GM12878 (cell line): ENCODE data around the gene UTP20. TPM values are rescaled to one million over a fixed set of nuclear protein-coding genes. Genes with fewer than 3 reads are reported as not detected.

Experiments used
- ATAC-seq: fragments of 200-7000 bp; cut with Tn5 transposase; 3 replicates; pipeline ENCODE4 v1.9.1; 2020; ENCODE audit warnings: mild to moderate bottlenecking, moderate library complexity
- BruUV-seq: library from RNA; stranded (reverse); fragments of 400-500 nt; replicated peaks from 2 replicates; lab custom pipeline; 2021; lab: Mats Ljungman, UMichigan
- CTCF ChIA-PET: fragments of 300-600 bp; sonication (Branson Sonifier 250); formaldehyde crosslinking; extraction: SDS; loops from one replicate; lab custom pipeline; 2021; ENCODE audit warnings: inconsistent platforms; lab: Yijun Ruan, JAX
- POLR2A ChIA-PET: fragments of 350-600 bp; formaldehyde crosslinking; extraction: SDS; loops from one replicate; lab custom pipeline; 2021; ENCODE audit warnings: inconsistent platforms; lab: Charles Lee
- RAD21 ChIA-PET: fragments of 300-600 bp; sonication (Branson Sonifier 250); formaldehyde crosslinking; loops from one replicate; lab custom pipeline; 2023; ENCODE audit warnings: antibody characterized with exemption; ENCODE audit not compliant: unreplicated experiment; lab: Charles Lee
- SMC1A ChIA-PET: fragments of 300-600 bp; sonication (Branson Sonifier 250); formaldehyde crosslinking; loops from one replicate; lab custom pipeline; 2023; ENCODE audit not compliant: unreplicated experiment, uncharacterized antibody; lab: Charles Lee
- DNase-seq: peaks from one replicate; pipeline ENCODE4 v3.0.0-alpha.2; 2011; ENCODE audit warnings: low read depth, low spot score
- FAIRE-seq: peaks from 3 replicates; lab custom pipeline; 2011; peaks lifted over from hg19 to GRCh38; lab: Jason Lieb, UNC
- H2AFZ ChIP-seq: 2 replicates; pipeline ENCODE4 v1.6.0; 2011; ENCODE audit warnings: low read depth, low read length, control low read depth; ENCODE audit not compliant: control insufficient read depth
- H3K27ac ChIP-seq: 2 replicates; pipeline ENCODE4 v1.5.1; 2011; ENCODE audit warnings: control low read depth; ENCODE audit not compliant: control insufficient read depth, insufficient read depth
- H3K27me3 ChIP-seq, 2 experiments: replicated peaks in 1 of 2; 2 replicates each; pipeline versions ENCODE4 v1.6.0 to v1.6.1; 2011; ENCODE audit warnings: low read length in 1 of 2; ENCODE audit not compliant: control insufficient read depth in 2 of 2, insufficient read depth in 2 of 2
- H3K36me3 ChIP-seq, 2 experiments: 2 replicates each; pipeline ENCODE4 v1.5.1; 2011; ENCODE audit warnings: low read length in 1 of 2; ENCODE audit not compliant: control insufficient read depth in 2 of 2, insufficient read depth in 2 of 2
- H3K4me1 ChIP-seq: 2 replicates; pipeline ENCODE4 v1.6.1; 2011; ENCODE audit warnings: mild to moderate bottlenecking, low read length, moderate library complexity, mixed read lengths; ENCODE audit not compliant: control insufficient read depth, insufficient read depth
- H3K4me2 ChIP-seq: 2 replicates; pipeline ENCODE4 v1.6.0; 2011; ENCODE audit warnings: control low read depth; ENCODE audit not compliant: control insufficient read depth, insufficient read depth
- H3K4me3 ChIP-seq: fragments of 200-600 bp; sonication (generic); 2 replicates; pipeline ENCODE4 v1.5.1; 2016
- H3K79me2 ChIP-seq: 2 replicates; pipeline ENCODE4 v1.6.0; 2011; ENCODE audit warnings: low read length; ENCODE audit not compliant: control insufficient read depth, insufficient read depth
- H3K9ac ChIP-seq: 2 replicates; pipeline ENCODE4 v1.8.0; 2011; ENCODE audit warnings: low read length, control low read depth, mixed read lengths; ENCODE audit not compliant: control insufficient read depth, insufficient read depth
- H3K9me3 ChIP-seq: replicated peaks from 3 replicates; pipeline ENCODE4 v1.5.1; 2011; ENCODE audit warnings: mild to moderate bottlenecking, low read length; ENCODE audit not compliant: control insufficient read depth, insufficient read depth
- H4K20me1 ChIP-seq: 2 replicates; pipeline ENCODE4 v1.6.0; 2011; ENCODE audit not compliant: control insufficient read depth, insufficient read depth
- ATF7 ChIP-seq: fragments of 450-650 bp; IDR thresholded peaks from 2 replicates; pipeline ENCODE4 v1.6.1; 2016; ENCODE audit warnings: low read depth, mild to moderate bottlenecking
- BACH1 ChIP-seq: fragments of 450-650 bp; IDR thresholded peaks from 2 replicates; pipeline ENCODE4 v1.6.1; 2017; ENCODE audit warnings: mild to moderate bottlenecking, borderline replicate concordance
- CREB1 ChIP-seq: IDR thresholded peaks from 2 replicates; pipeline ENCODE4 v1.6.1; 2012; ENCODE audit warnings: low read depth, mild to moderate bottlenecking, inconsistent platforms
- EED ChIP-seq: sonication (generic); IDR thresholded peaks from 2 replicates; pipeline ENCODE4 v1.6.1; 2016; ENCODE audit warnings: antibody characterized with exemption, low read depth
- EP300 ChIP-seq, 2 experiments: fragments of 150-350 bp in 1 of 2; IDR thresholded peaks; 2 replicates each; pipeline ENCODE4 v1.6.1; 2011 to 2012; ENCODE audit warnings: low read depth in 2 of 2, low read length in 2 of 2, borderline replicate concordance in 1 of 2, improper control_type of control experiment in 1 of 2, inconsistent platforms in 1 of 2; ENCODE audit not compliant: control insufficient read depth in 1 of 2
- ESRRA ChIP-seq: IDR thresholded peaks from 2 replicates; pipeline ENCODE4 v1.6.1; 2012; ENCODE audit warnings: mild to moderate bottlenecking, low read length, improper control_type of control experiment
- EZH2 ChIP-seq: IDR thresholded peaks from 2 replicates; pipeline ENCODE4 v1.6.1; 2012; ENCODE audit warnings: low read depth, mild to moderate bottlenecking, control low read depth, inconsistent platforms, low read length, borderline replicate concordance; ENCODE audit not compliant: control insufficient read depth
- FOXK2 ChIP-seq: fragments of 450-650 bp; IDR thresholded peaks from 2 replicates; pipeline ENCODE4 v1.6.1; 2017; ENCODE audit warnings: mild to moderate bottlenecking, moderate library complexity
- HSF1 ChIP-seq: fragments of 150-350 bp; IDR thresholded peaks from 2 replicates; pipeline ENCODE4 v1.6.1; 2014; ENCODE audit warnings: mild to moderate bottlenecking, low read depth, low read length
- KLF5 ChIP-seq: fragments of 450-650 bp; IDR thresholded peaks from 2 replicates; pipeline ENCODE4 v1.6.1; 2014; ENCODE audit warnings: mild to moderate bottlenecking; ENCODE audit not compliant: partially characterized antibody
- MYB ChIP-seq: fragments of 150-350 bp; IDR thresholded peaks from 2 replicates; pipeline ENCODE4 v1.6.1; 2014; ENCODE audit warnings: mild to moderate bottlenecking, low read depth, low read length, borderline replicate concordance
- NR2C2 ChIP-seq: IDR thresholded peaks from 2 replicates; pipeline ENCODE4 v1.6.1; 2011; ENCODE audit warnings: borderline replicate concordance, low read depth; ENCODE audit not compliant: control insufficient read depth, insufficient read length
- PML ChIP-seq: IDR thresholded peaks from 2 replicates; pipeline ENCODE4 v1.6.1; 2012; ENCODE audit warnings: low read length, inconsistent platforms
- POLR2AphosphoS5 ChIP-seq: IDR thresholded peaks from 2 replicates; pipeline ENCODE4 v1.6.1; 2011; ENCODE audit warnings: mild to moderate bottlenecking, low read length, inconsistent platforms
- RAD21 ChIP-seq: IDR thresholded peaks from 2 replicates; pipeline ENCODE4 v1.6.1; 2011; ENCODE audit warnings: mild to moderate bottlenecking, low read depth, low read length, moderate library complexity; ENCODE audit not compliant: insufficient read depth
- SMAD1 ChIP-seq: fragments of 450-650 bp; IDR thresholded peaks from 2 replicates; pipeline ENCODE4 v1.6.1; 2018; ENCODE audit warnings: mild to moderate bottlenecking, low read depth; ENCODE audit not compliant: partially characterized antibody
- WGBS: methylation state at CpG from one replicate; pipeline ENCODE4 v1.1.6; 2016; ENCODE audit warnings: low lambda C conversion rate; ENCODE audit not compliant: insufficient replicate concordance, insufficient coverage; ENCODE audit errors: missing lambda C conversion rate; 5-methylcytosine and 5-hydroxymethylcytosine counted together
- in situ Hi-C: fragments of 300-500 bp; cut with MboI; formaldehyde crosslinking; loops from 9 replicates; pipeline ENCODE4 v1.14.3; 2018; ENCODE audit warnings: mixed read lengths
- intact Hi-C: fragments of 100-400 bp; cut with micrococcal nuclease; formaldehyde crosslinking; loops from one replicate; pipeline ENCODE4 v1.14.2; 2022; ENCODE audit not compliant: unreplicated experiment
- polyA plus RNA-seq, 11 experiments: library from polyadenylated mRNA; depleted of rRNA in 4 of 11; unstranded in 6 of 11; stranded (reverse) in 5 of 11; fragments of >200 nt; fragmentation: Nextera tagmentation in 4 of 11; fragmentation: Illumina TruSeq in 1 of 11; extraction: Ambion mirVana in 4 of 11; extraction: Trizol in 1 of 11; gene quantifications; 1 replicate in 1 of 11; 2 replicates in 10 of 11; pipeline versions ENCODE4 v1.2.1 to v1.2.3, GENCODE V29; 2011 to 2016; ENCODE audit warnings: inconsistent platforms in 2 of 11, missing spikeins in 2 of 11, low read depth in 1 of 11
- total RNA-seq, 4 experiments: library from RNA; depleted of rRNA in 3 of 4; stranded (reverse); fragments of >200 nt in 3 of 4; fragmentation: Illumina TruSeq in 1 of 4; extraction: Trizol in 1 of 4; gene quantifications; 2 replicates each; pipeline versions ENCODE4 v1.2.1 to v1.2.3, GENCODE V29; 2013 to 2021

Gene UTP20
- total and polyA plus RNA-seq, 10 of the 15 experiments (the other 5 are each of a cell fraction or from before 2014, with no cell fraction given) = 3.6 to 25.6 (median 16.7) TPM

- no peaks in the 10 kb centered on the region for H3K4me1 ChIP-seq
- TF ChIP-seq EP300 (IDR thresholded peaks at IDR 0.05; ENCODE audit: borderline replicate concordance in 1 of 2, control insufficient read depth in 1 of 2, low read depth in 2 of 2, low read length in 2 of 2) (no peak), HSF1 (no peak), EZH2 (no peak), MYB (no peak), NR2C2 (no peak), ATF7 (no peak), ESRRA (no peak), RAD21 (no peak), EED (no peak), KLF5 (no peak), SMAD1 (no peak), FOXK2 (no peak), POLR2AphosphoS5 (no peak), BACH1 (no peak), PML (no peak), CREB1 (no peak)
- no TSS peak for BruUV-seq
- H3K27me3 ChIP-seq = no peaks in the 10 kb centered on the region
- H3K9me3 ChIP-seq = no peaks in the 10 kb centered on the region
- no peak overlapping the region for H2AFZ ChIP-seq
- H3K4me3 ChIP-seq = no peak overlapping the region
- ChIA-PET RAD21 (no interaction called here), POLR2A (no interaction called here), CTCF (interaction anchor here (0.6 to 1.0 kb wide), 2 partner anchors 11 to 275 kb away, joined by 3 read pairs; no protein-coding TSS in a partner anchor), SMC1A (interaction anchor here (1.9 kb wide), 1 partner anchor 8 kb away, joined by 4 read pairs; no protein-coding TSS in a partner anchor)
- in situ Hi-C loops = no loop called here
- ATAC-seq = no peak
- FAIRE-seq = no peak
- H3K4me2 ChIP-seq = no peak overlapping the region
- intact Hi-C loops = no loop called here
- H3K9ac ChIP-seq = no peak overlapping the region
- 54% methylated on average over 1 of the region's 1 CpG for WGBS
- no peak overlapping the region for H3K27ac ChIP-seq
- peaks cover 0 to 15% of the 10 kb centered on the region in 2 experiments; a peak in 3 of 4 replicates for H3K36me3 ChIP-seq
- DNase-seq = no peak
- no peaks in the 10 kb centered on the region for H3K79me2 ChIP-seq
- H4K20me1 ChIP-seq = no peaks in the 10 kb centered on the region
Measured at GRCh38 chr12:101330631-101331030, 50.7 kb downstream of the UTP20 start.
